Hypothalamus (tissue), 51 donors: ENCODE measurements around the gene SLC25A33.

Experiments used
- DNase-seq, 51 donors: peaks; one replicate each; lab custom pipeline; 2025; lab: John Stamatoyannopoulos, UW

SLC25A33 gene

DNA sequence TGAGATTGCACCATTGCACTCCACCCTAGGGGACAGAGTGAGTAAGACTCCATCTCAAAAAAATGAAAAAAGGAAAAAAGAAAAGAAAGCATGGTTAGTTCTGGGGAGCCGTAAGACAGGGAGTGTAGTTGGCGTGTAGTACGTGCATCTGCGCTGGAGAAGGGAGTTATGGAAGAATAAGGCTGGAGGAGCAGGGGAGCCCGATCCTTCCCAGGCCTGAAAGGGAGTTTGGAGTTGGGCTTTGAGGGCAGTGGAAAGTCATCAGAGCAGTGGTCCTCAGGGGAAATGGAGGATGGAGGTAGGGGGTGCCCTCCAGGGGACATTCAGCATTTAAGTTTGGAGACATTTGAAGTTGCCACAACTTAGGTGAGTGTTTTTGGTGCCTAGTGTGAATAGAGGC is 38.2 kb downstream of the SLC25A33 start:
- DNase-seq: no peak

DNA sequence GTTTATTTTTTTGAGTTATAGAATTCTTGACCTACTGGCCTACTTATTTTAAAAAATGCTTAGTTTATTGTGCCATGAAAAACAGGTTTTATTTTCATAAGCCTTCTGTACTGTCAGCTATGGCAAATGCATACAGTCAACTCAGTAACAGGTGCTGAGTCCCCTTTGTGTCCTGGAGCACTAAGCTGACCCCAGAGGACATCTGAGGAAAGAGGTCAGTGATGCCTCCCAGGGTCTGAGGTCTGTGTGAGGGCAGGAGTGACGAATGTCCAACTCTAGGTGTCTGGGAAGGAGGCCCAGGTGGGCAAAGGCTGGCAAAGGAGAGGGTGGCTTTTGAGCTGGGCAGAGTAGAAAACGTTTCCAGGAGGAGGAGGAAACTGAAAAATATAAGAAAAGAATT is 41.7 kb downstream of the SLC25A33 start:
- no peak for DNase-seq

DNA sequence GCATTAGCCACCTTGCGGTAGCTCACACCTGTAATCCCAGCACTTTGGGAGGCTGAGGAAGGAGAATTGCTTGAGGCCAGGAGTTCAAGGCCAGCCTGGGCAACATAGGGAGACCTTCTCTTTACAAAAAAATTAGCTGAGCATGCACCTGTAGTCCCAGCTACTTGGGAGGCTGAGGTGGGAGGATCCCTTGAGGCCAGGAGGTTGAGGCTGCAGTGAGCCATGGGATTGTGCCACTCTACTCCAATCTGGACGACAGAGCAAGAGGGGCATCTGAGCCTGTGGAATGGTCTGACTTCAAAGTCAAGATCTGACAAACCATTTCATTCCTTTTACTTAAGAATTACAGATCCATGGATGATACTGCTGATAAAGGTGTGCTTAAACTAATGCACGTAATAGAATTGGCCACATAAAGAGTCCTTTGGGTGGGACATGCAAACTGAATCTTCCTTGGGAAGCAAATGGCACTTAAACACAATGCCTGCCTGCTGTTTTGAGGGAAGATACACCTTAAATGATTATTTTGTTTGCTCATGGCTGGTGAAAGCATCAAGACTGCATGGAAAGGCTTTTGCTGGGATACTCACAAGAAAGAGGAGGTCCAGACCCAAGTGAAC is 47.0 kb downstream of the SLC25A33 start:
- DNase-seq: no peak

GRCh38 chr1:9588551-9589143 is 49.4 kb downstream of the SLC25A33 start, which contains the start of gene TMEM201:
TSS of gene TMEM201 (plus strand) at chr1:9588911. CDS start at chr1:9588931, 20 bp downstream.
- peak in 50 of 51 donors; percentile 45 to 96 (median 86) for DNase-seq

DNA sequence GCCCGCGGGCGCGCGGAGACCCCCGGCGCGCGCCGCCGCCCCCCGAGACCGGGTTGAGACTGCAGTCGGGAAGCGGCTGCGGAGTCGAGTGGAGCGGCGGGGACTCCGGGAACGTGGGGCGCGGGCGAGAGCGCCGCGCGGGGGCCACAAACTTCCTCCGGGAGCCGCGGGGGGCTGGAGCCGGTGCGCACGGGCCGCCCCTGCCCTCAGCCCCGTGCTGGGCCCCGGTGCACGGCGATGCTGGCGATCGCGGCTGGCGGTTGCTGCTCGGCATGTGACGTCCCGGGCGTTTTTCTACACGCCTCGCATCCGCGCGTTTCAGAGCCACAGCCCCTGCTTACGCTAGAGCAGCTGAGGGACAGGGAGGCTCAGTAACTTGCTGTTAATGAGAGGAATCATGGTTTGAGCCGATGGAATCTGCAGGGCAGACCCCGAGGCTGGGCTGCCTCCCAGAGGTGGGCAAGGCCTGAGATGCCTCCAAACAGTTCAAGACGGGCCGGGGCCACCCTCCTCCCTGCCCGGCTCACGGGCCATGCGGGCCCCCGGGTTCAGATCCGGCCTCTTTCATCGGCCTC is 50.0 kb downstream of the SLC25A33 start:
- DNase-seq: peak in 9 of 51 donors; percentile 14 to 47 (median 39)

GRCh38 chr1:9589719-9590157 is 50.5 kb downstream of the SLC25A33 start:
- DNase-seq: peak in 1 of 51 donors; percentile 11

DNA sequence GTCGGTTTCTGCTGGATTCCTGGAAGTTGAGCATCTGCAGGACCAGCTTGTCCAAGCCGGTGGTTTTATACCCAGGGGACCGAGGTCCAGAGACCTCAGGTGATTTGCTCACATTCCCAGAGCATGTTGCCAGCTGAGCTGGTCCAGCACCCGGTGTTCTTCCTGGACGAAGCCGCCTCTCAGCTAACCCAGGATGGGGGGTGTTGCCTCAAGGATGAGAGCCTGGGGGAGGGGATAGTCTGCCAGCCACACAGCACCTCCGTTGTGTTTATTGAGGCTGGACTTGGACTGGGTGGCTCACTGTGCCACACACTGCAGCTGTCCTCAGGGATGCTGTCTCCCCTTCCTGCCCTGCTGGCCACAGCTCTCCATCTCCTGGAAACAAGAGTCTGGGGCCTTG is 50.9 kb downstream of the SLC25A33 start:
- DNase-seq: no peak

- DNase-seq: peak in 3 of 51 donors; percentile 17 to 30 (median 27)
These were observed 51.8 kb downstream of the SLC25A33 start for GRCh38 chr1:9590945-9591668.

DNA sequence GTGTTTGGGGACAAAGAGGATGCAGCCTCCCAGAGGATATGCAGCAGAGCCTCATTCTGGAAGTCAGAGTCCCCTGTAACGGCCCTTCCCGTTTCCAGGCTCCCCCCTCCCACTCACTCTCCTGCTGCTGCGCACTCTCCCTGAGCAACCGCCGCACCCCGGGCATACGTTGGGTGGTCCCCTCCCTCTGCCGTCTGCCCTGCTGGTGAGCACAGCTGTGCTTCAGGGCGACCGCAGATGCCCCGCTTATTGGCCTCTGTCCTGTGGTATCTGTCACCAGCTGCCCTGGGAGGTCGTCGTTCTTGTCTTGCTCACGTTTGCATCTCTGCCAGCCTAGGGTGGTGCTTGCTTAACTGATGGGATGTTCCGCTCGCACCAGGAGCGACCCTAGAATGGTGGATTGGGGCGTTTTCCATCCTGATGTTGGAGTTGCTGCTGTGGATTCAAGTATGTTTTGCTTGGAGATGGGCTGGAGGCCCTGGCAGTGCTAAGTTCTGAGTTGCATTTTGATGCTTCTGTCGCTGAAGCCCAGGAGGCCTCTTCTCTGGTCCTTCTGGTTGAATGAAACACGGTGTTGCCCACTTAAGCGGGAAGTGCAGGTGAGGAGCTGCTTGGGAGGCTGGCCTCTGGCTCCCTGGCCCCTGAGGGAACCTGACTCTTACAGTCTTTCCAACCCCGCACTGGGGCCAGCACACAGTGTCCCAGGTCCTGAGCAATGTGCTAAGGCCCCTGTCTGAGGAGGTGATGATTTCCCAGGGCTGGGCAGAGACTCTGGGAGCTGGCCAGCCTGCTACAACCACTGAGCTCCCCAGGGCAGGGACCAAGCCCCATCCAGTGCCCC is 52.6 kb downstream of the SLC25A33 start:
- DNase-seq: peak in 7 of 51 donors; percentile 15 to 47 (median 29)

DNA sequence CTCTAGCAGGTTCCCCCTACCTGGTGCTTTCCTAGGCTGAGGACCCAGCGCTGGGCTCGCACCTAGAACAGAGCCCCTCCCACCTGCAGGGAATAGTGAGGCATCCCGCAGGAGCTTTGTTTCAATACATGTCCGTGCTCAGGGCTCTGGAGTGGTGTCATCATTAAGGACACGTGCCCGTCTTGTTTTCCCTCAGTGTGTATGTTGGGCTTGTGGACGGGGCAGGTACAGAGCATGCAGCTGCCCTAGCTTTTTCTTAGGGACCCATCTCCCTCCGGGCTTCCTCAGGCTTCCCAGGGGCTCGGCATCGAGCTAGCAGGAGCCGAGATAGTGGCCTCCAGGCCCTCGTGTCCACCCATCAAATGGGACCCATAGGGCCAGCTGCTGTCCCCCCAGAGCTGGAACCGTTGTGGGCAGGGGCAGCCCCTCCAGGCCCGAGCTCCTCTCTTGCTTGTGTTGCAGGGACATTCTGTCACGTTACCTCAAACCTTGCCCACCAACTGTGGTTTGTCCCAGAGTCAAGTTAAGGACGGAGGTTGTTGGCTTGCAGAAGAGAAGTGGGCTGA is 53.3 kb downstream of the SLC25A33 start:
- DNase-seq: no peak

DNA sequence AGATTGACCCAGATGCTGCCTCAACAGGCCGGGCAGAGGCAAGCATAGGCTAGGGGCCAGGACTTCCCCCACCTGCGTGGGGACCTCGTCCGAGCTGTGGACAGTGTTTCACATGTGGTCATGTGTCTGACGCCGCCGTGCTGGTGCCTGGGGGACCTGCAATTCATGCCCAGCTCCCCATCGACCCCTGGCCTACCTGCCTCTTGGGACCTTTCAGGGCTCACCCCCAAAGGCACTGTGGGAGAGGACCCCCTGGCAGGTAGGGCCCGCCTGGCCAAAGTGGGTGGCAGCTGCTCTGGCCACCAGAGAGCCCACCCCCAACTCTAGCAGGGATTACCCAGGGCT is 53.9 kb downstream of the SLC25A33 start:
- DNase-seq: no peak

DNA sequence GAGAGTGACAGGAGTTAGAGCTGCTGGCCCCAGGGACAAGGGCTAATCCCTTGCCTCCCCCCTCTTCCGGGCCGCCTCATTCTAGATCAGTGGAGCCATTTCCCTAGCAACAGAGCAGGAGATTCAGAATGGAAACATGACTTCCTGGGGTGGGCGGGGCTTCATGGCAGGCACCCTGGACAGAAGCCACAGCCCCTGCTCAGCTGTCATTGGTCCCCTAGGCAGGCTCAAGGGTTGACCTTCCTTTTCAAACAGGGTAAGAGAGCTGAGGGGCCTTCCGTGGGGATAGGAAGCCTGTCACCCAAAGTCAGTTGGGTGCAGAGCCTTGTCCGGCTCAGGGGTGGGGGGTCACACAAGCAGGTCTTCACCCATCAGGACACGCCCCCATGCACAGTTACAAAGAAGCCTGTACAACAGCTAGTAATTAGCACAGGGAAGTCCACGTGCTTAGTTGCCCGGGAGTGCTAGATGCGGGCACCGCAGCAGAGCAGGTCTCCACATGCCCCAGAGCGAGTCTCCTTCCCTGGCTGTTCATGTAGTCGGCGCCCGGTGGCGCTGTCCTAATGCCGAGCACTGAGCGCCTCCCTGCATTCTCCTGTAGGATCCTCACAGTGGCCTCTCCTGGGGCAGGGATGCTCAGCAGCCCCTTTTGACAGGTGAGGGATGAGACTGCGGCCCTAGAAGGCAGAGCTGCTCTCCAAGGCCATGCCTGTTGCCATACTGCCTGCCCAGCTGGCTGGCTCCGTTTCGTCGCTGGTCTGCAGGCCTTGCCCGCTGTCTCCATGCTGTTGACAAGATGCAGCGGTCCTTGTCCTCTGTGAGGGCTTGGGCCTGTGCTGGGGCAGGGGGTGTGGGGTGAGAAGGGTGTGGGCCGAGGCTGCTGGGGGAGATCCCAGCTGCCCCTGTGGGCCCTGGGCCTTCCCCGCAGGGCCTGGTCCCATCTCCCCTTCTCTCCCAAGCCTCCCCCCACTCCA is 54.5 kb downstream of the SLC25A33 start:
- DNase-seq: peak in 34 of 51 donors; percentile 14 to 74 (median 52)

- no peak for DNase-seq
These were observed 55.3 kb downstream of the SLC25A33 start for GRCh38 chr1:9594471-9595155.

DNA sequence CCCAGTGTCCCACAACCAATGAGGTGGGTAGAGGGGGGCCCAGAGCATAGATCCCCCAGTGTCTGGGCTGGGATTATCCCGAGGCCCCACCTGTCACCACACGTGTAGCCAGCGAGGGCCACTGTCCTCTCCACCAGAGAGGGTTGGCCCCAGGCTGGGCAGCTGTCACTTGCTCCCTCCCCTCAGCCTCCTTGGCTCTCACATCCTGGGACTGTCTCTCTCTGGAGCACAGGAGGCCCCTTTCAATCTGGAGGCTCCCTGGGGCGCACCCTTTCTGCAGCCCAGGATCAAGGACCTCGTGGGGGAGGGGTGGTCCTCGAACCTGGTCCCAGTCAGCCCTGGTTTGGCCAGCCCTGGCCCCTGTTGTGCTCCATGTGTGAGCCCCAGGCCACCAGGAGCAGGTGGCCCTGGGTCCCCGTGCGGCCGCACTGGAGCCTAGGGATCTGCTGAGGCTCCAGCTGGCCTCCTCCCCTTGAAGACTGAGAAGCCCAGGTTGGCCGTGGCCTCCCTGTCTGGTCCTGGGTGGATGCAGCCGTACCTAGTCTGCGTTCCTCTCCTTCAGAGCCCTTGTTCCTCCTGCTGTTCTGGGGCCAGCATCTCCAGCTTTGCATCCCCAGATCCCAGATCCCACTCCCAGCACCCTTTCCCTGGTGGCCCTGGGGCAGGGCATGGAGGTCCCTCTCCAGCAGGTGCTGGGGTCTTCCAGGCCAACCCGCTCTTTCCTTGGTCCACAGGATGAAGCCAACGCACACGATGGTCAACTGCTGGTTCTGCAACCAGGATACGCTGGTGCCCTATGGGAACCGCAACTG is 56.1 kb downstream of the SLC25A33 start:
- DNase-seq: no peak

DNA sequence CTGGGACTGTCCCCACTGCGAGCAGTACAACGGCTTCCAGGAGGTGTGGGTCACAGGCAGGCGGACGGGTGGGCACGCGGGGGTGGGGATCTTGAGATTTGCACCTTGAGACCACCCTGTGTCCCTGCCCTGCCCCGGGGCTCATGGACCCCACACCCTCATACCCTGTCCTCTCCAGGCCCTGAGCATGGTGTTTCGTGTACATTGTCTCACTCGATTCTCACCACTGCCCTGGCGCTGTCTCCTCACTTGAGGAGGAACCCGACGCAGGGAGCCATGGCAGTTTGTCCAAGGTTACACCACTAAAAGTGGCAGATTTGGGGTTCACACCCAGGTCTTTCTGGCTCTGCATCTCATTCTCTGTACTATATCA is 56.7 kb downstream of the SLC25A33 start:
- no peak for DNase-seq

GRCh38 chr1:9596415-9597123 is 57.3 kb downstream of the SLC25A33 start:
- no peak for DNase-seq
